HG03103 (cell line): ENCODE results near the gene NAV2.

Source experiments
- ATAC-seq: cut with Tn5 transposase; IDR thresholded peaks from one replicate; pipeline ENCODE4 v1.9.1; 2021; ENCODE audit warnings: low read depth; ENCODE audit not compliant: unreplicated experiment

NAV2 gene

GRCh38 chr11:19853016-19853415 lies 140.4 kb downstream of the NAV2 start:
- no peak for ATAC-seq

DNA sequence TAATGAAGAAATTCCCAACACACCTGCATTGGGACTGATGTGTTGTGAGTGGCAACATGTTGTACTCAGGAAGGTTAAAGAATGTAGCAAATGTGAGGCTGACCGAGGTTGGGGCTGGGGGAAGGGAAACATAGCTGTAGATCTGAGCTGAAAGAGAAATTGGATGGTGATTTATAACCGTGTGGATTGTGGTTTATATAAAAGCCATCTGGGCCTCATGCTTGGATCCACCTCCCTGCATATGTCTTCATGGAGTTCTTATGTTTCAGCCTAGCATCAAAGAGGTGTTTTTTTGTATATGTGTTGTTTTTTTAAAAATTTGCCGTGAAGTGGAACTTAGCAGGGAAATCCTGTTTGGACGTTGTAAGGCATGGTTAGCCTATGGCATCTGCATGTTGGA lies 141.3 kb downstream of the NAV2 start:
- no peak for ATAC-seq

DNA sequence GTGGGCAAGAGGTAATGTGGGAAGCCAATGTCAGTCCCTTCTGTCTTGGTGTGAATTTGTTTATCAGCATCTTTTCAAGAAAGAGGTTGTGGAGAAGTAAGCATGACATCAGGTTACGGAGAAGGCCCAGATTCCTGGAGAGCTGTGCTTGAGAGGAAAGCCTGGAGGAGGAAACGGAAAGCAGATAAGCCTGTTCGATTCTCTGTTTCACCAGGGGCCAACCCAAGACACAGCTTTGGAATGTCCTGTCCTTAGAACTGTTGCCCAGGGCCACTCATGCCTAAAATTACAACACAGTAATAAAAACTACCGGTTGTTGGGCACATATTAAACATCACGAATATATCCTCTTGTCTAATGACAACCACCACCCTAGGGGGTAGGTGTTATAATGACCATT lies 148.5 kb downstream of the NAV2 start:
- no peak for ATAC-seq

DNA sequence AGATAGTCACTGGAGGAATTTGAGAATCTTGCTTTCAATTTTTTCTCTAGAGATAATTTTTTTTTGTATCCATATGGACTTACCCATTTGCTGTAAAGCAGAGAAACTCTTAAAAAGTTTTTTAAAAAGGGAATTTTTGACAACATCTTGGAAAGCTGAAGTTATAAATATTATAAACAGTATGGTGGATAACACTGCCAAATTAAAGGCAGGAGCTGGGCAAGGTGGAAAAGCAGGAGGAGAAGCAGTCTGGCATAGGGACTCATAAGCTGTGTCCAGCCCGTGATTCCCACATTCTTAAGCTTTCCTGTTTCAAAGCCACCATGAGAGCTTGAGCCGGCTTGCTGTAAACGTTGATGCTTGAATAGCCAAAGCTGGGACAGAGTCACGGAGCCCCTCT lies 149.5 kb downstream of the NAV2 start:
- ATAC-seq: no peak

GRCh38 chr11:19864141-19865140 lies 151.8 kb downstream of the NAV2 start:
- ATAC-seq: no peak

DNA sequence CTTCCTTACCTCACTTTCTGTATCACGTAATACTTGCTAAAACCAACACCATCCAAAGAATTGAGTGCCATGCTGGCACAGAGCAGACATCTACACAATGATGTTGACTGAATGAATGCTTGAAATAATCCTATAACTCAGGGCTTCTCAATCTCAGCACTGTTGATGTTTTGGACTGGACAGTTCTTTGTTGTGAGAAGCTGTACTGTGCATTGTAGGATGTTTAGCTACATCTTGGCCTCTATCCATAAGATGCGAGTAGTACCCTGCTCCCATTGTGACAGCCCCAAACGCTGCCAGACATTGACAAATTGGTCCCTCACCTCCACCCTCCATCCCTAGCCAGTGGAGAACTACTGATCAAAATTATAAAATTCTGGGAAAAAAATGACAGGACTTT lies 153.4 kb downstream of the NAV2 start:
- ATAC-seq: no peak

- no peak for ATAC-seq
Measured at GRCh38 chr11:19866521-19866920, 153.9 kb downstream of the NAV2 start.

DNA sequence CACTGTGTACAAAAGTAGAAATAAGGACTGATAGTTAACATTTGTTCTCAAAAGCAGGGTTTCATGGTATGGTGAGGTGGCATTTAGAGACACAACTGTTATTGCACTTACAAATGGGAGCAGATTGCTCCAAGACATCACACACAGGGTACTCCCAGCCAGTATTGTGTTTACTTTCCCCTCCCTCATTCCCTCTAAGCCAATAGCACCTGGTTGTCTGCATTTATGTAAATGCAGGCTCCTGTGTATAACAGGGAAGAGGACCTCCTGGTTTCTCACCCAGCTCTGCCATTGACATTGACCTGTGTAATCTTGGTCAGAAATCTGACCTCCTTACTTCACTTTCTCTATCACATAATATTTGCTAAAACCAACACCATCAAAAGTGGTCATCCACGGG lies 154.4 kb downstream of the NAV2 start:
- ATAC-seq: no peak

- no peak for ATAC-seq
Measured at GRCh38 chr11:19868281-19868821, 155.7 kb downstream of the NAV2 start.

DNA sequence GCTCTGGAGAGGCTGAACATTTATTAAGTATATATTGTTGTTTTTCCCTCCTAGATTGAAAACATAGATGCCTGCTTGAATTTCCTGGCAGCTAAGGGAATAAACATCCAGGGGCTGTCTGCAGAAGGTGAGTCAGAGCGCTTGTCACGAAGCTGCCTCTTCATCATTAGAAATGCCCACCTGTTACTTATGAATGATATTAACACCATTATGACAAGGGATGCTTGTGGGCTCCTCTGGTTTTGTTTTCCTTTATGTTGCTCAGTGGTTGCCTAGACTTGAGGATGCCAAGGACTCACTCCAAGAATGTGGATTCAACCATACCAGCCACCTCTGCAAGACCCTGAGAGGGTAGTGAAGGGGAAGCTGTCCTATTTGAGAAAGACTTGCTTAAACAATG lies 156.2 kb downstream of the NAV2 start:
- ATAC-seq: no peak

DNA sequence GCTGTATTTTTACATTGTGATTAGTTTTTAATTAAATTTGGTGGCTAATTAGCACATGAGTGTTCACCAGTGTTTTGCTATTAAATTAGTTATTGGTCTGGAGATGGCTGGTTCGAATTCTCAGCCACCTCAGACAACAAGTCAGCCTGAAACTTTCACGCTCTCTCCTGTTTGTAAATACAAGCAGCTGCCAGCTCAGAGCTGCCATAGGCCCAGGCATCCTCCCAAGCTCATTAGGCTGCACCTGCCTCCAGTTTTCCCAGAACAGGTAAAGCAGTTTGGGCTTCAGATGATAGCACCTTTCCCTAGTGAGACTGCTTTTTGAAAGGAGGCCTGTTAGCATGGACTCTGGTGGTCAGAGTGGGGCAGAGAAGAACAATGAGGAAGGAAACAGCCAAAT lies 156.8 kb downstream of the NAV2 start:
- ATAC-seq: no peak

GRCh38 chr11:19869946-19870589 lies 157.4 kb downstream of the NAV2 start:
- ATAC-seq: no peak

GRCh38 chr11:19871531-19871930 lies 158.9 kb downstream of the NAV2 start:
- ATAC-seq: no peak

DNA sequence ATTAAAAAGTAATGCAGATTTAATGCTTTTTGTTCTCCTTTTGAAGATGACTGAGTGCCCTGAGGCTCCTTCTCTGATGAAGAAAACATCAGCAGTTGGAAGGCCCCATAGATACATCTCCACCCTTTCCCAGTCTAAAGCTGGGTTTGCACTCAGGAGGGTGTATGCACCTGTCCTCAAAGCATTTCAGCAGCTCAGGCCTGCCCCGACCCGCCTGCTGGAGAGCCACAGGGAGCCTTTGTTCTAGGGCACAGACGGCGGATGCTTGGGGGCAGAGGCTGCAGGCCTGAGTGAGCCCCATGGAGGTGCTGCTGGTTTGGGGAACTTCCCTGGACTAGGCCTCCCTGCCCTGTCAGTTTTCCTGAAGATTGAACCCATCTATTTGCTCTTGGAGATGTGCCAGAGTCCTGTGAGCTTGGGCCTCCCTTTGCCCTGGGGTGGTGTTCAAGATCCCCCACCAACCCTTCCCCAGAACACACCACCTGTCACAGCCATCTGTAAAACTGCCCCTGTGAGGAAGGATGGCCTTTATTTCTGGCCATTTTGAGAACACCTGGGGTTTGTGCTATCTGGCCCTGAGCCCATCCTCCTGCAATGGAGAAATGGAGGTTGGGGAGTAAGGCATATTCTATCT lies 160.0 kb downstream of the NAV2 start:
- ATAC-seq: no peak

- ATAC-seq: no peak
Measured at GRCh38 chr11:19873730-19874129, 161.1 kb downstream of the NAV2 start.

DNA sequence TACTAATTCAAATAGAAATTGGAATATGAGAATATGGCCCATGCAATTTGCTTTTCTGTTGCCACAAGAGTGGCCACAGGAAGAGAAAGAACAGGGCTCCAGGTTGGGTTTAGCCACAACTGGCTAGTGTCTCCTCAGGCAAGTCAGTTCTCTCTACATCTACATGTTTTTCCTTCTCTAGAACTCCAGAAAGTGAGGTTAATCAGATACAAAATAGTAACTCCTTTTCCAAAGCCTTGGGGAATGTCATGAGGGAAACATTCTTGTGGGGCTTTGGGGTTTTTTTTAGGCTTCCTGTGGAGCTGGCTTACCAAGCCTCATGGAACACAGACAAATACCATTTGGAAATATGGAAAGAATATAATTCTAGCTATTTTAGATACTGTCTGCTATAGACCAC lies 161.6 kb downstream of the NAV2 start:
- no peak for ATAC-seq

GRCh38 chr11:19876750-19877149 lies 164.1 kb downstream of the NAV2 start:
- no peak for ATAC-seq

- no peak for ATAC-seq
Measured at GRCh38 chr11:19878520-19878919, 165.9 kb downstream of the NAV2 start.

DNA sequence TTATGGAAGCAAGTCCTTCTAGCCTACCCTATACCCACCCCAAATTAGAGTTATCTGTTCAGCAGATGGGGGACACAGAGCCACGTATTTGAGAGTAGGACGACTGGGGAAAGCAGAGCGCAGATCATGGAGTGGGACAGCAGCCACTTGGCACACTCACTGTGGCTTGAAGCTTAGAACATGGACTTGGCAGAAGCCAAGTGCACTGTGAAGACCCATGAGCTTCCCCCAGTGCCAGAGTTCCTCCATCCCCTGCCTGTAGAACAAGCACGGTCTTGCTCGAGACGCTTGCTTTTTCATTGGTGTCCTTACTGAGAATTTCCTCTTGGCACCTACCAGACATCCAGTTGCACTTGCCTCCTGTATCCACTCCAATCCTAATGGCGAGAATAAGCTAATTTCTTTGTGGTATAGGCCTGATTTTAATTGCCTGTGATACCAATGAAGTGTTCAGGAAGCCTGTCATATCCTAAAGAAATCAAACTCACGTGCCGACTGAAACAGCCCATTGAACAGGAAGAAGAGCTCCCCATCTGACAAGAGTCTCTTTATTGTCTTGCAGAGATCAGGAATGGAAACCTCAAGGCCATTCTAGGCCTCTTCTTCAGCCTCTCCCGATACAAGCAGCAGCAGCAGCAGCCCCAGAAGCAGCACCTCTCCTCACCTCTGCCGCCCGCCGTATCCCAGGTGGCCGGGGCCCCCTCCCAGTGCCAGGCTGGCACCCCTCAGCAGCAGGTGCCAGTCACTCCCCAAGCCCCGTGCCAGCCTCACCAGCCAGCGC lies 166.9 kb downstream of the NAV2 start:
- no peak for ATAC-seq

DNA sequence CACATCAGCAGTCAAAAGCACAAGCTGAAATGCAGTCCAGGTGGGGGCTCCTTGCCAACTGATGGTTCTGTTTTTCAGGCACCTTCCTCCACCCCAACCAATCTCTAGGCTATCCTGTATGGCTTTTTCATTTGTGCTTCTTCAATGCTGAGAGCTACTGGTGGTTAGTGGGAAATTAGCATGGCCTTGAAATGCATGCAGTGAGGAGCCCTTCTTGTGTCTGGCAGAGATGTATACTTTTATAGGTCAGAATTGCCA lies 167.4 kb downstream of the NAV2 start:
- no peak for ATAC-seq

DNA sequence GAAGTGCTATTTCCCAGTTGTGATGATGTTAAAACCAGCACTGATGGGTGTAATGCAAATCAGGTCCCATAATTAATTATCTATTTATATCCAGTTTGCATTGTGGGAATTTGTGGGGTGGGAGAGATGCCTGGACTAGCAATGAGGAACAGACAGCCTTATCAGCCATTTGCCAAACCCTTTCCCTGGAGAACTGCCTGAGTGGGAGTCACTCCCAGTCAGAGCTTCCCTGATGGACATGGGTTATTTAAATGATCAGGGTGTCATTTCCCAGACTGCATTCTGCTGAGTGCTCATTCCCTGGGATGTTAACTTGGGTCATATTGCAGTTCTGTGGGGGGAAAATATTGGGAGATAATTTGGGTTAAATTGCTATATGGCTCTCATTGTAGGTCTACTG lies 168.5 kb downstream of the NAV2 start:
- no peak for ATAC-seq
